ENCODE data around the gene C4orf50. TPM values are rescaled to one million over a fixed set of nuclear protein-coding genes. Genes with fewer than 3 reads are reported as not detected.

Gene C4orf50
- total and polyA plus RNA-seq, 10 of the 15 experiments (the other 5 are each of a cell fraction or from before 2014, with no cell fraction given) = 0.04 to 0.09 (median 0.05) TPM; not detected in 3

DNA sequence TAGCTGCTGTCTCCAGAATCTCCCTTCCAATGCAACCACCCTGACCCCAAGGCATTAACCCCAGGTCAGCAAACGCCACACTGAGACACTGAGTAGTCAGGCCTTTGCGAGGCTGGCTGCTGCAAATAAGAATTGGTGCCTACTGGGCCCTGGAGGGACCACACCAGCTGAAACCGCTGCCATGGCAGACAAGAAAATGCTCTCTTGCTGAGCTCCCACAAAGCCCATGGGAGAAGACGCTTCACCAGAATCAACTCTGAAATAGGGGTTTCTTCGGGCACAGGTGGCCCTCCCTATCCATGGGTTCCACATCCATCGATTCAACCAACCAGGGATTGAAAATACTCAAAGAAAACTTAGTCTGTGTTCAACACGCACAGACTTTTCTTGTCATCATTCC is 98.7 kb downstream of the C4orf50 start:
- SMC1A ChIA-PET (ENCODE audit: uncharacterized antibody, unreplicated experiment) = no interaction called here
- Histone ChIP-seq H3K4me1 (ENCODE audit: control insufficient read depth, insufficient read depth, low read length) (no peaks in the 10 kb centered on the region), H4K20me1 (ENCODE audit: control insufficient read depth, insufficient read depth) (no peaks in the 10 kb centered on the region), H3K27me3 (replicated peaks in 1 of 2; ENCODE audit: control insufficient read depth in 2 of 2, insufficient read depth in 2 of 2, low read length in 1 of 2) (no peaks in the 10 kb centered on the region), H3K9me3 (replicated peaks; ENCODE audit: control insufficient read depth, insufficient read depth, low read length) (no peaks in the 10 kb centered on the region; the same call in 2 of the 3 replicates), H3K4me2 (ENCODE audit: control insufficient read depth, insufficient read depth) (no peak overlapping the region), H3K9ac (ENCODE audit: control insufficient read depth, insufficient read depth, low read length) (no peak overlapping the region), H3K36me3 (ENCODE audit: control insufficient read depth in 2 of 2, insufficient read depth in 2 of 2, low read length in 1 of 2) (no peaks in the 10 kb centered on the region), H2AFZ (ENCODE audit: control insufficient read depth, low read depth, low read length) (no peak overlapping the region), H3K27ac (ENCODE audit: control insufficient read depth, insufficient read depth) (no peak overlapping the region), H3K4me3 (no peak overlapping the region), H3K79me2 (ENCODE audit: control insufficient read depth, insufficient read depth, low read length) (no peaks in the 10 kb centered on the region)
- no TSS peak for BruUV-seq (replicated peaks)
- DNase-seq (ENCODE audit: low read depth, low spot score) = no peak
- in situ Hi-C loops (cut with MboI) (no loop called here), intact Hi-C loops (cut with micrococcal nuclease; ENCODE audit: unreplicated experiment) (no loop called here)
- RAD21 ChIA-PET (ENCODE audit: unreplicated experiment) = no interaction called here
- no peak for FAIRE-seq
- WGBS (ENCODE audit: insufficient coverage, insufficient replicate concordance, low lambda C conversion rate, missing lambda C conversion rate) = 10% methylated on average over 7 of the region's 7 CpGs
- TF ChIP-seq GABPA (IDR thresholded peaks at IDR 0.05; ENCODE audit: low read depth) (no peak), PAX8 (IDR thresholded peaks at IDR 0.05) (no peak), FOXM1 (IDR thresholded peaks at IDR 0.05; ENCODE audit: low read depth, low read length) (no peak), WRNIP1 (IDR thresholded peaks at IDR 0.05; ENCODE audit: borderline replicate concordance, low read depth, low read length) (no peak), NR2C1 (IDR thresholded peaks at IDR 0.05) (no peak), RBBP5 (conservative IDR thresholded peaks at IDR 0.05) (no peak), SP1 (IDR thresholded peaks at IDR 0.05; ENCODE audit: low read depth, low read length) (no peak), TARDBP (IDR thresholded peaks at IDR 0.05; ENCODE audit: borderline replicate concordance) (no peak), EGR1 (IDR thresholded peaks at IDR 0.05; ENCODE audit: borderline replicate concordance in 1 of 2, low read depth in 2 of 2, low read length in 2 of 2) (no peak), BCL11A (IDR thresholded peaks at IDR 0.05; ENCODE audit: low read depth, low read length) (no peak), IRF5 (IDR thresholded peaks at IDR 0.05; ENCODE audit: borderline replicate concordance) (no peak)
- TF ChIP-seq, protein P1, sequence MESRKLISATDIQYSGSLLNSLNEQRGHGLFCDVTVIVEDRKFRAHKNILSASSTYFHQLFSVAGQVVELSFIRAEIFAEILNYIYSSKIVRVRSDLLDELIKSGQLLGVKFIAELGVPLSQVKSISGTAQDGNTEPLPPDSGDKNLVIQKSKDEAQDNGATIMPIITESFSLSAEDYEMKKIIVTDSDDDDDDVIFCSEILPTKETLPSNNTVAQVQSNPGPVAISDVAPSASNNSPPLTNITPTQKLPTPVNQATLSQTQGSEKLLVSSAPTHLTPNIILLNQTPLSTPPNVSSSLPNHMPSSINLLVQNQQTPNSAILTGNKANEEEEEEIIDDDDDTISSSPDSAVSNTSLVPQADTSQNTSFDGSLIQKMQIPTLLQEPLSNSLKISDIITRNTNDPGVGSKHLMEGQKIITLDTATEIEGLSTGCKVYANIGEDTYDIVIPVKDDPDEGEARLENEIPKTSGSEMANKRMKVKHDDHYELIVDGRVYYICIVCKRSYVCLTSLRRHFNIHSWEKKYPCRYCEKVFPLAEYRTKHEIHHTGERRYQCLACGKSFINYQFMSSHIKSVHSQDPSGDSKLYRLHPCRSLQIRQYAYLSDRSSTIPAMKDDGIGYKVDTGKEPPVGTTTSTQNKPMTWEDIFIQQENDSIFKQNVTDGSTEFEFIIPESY (IDR thresholded peaks at IDR 0.05) = no peak
- ATAC-seq = no peak
- CTCF ChIA-PET = no interaction called here
- POLR2A ChIA-PET = no interaction called here

Measured in GM12878 (cell line).